ENCODE data around the gene CD3G. TPM values are rescaled to one million over a fixed set of nuclear protein-coding genes. Genes with fewer than 3 reads are reported as not detected.

CD3G gene
- total and polyA plus RNA-seq, 2 donors (not counting 1 experiment from before 2014, with no cell fraction given) = 0.34 to 0.76 TPM

DNA sequence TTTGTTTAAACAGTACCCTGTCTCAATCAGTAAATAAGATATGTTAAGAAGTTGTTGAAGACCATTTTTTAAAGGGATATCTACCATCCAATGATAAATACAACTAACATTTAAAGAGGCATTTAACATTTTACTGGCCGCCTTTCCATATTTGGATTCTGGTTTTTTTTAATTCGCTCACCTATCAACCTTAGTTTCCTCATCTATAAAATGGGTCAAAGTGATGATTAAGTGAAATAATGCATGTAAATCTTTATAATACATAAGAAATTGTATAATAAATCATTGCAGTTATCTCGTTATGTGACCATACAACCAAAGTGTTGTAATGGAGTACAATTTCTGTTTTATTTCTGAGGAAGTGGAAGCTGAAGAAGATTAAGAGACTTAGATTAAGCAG lies 39.5 kb downstream of the CD3G start:
- Histone ChIP-seq H3K9me3 (ENCODE audit: control extremely low read depth in 1 of 3, control insufficient read depth in 2 of 3, insufficient read depth in 1 of 3, low read length in 2 of 3) (no peaks in the 10 kb centered on the region), H3K4me1 (ENCODE audit: control insufficient read depth in 2 of 2, insufficient read depth in 2 of 2, low read length in 2 of 2) (no peaks in the 10 kb centered on the region), H4K20me1 (ENCODE audit: control insufficient read depth, insufficient read depth, low read length, poor library complexity, severe bottlenecking) (no peaks in the 10 kb centered on the region), H3K79me2 (ENCODE audit: control insufficient read depth, insufficient read depth, low read length) (no peaks in the 10 kb centered on the region), H3K27ac (ENCODE audit: low read length in 2 of 2) (no peak overlapping the region), H3K27me3 (replicated peaks in 1 of 4; ENCODE audit: control extremely low read depth in 1 of 4, control insufficient read depth in 3 of 4, insufficient read depth in 4 of 4, low read length in 3 of 4) (no peaks in the 10 kb centered on the region), H3K36me3 (replicated peaks in 1 of 2; ENCODE audit: control extremely low read depth in 1 of 2, control insufficient read depth in 1 of 2, extremely low read depth in 1 of 2, insufficient read depth in 2 of 2, low read length in 1 of 2) (peaks cover 10 to 98% of the 10 kb centered on the region in 2 experiments), H2AFZ (ENCODE audit: insufficient read depth, low read depth, low read length, poor library complexity, severe bottlenecking) (no peak overlapping the region), H3K4me3 (ENCODE audit: control extremely low read depth in 1 of 5, extremely low read depth in 1 of 5, insufficient read depth in 1 of 5, low read depth in 2 of 5, low read length in 4 of 5) (no peak overlapping the region), H3K4me2 (replicated peaks; ENCODE audit: low read depth, low read length, poor library complexity, severe bottlenecking) (no peak overlapping the region), H3K9ac (ENCODE audit: low read length) (no peak overlapping the region)
- WGBS (ENCODE audit: insufficient coverage) = no CpG with 5 or more reads among the region's 3 CpGs
- intact Hi-C loops (cut with micrococcal nuclease) = no loop called here
- no peaks in the 10 kb centered on the region for H3K4me1 Mint-ChIP-seq
- DNase-seq (no peak), ATAC-seq (ENCODE audit: low read depth) (no peak)
- CTCF ChIA-PET = interaction anchor here (2.1 kb wide), 1 partner anchor 16 kb away, joined by 4 read pairs; no protein-coding TSS in a partner anchor
- no peaks in the 10 kb centered on the region for H3K27me3 Mint-ChIP-seq
- POLR2A ChIA-PET = no interaction called here
- no peak overlapping the region for H3K4me3 Mint-ChIP-seq
- no peak overlapping the region for H3K27ac Mint-ChIP-seq
- no peaks in the 10 kb centered on the region for H3K9me3 Mint-ChIP-seq (ENCODE audit: insufficient read depth)
- TF ChIP-seq EZH2 (IDR thresholded peaks at IDR 0.05; ENCODE audit: borderline replicate concordance, insufficient read depth, low read depth, low read length, poor library complexity, severe bottlenecking) = no peak
- TF ChIP-seq, protein P1, sequence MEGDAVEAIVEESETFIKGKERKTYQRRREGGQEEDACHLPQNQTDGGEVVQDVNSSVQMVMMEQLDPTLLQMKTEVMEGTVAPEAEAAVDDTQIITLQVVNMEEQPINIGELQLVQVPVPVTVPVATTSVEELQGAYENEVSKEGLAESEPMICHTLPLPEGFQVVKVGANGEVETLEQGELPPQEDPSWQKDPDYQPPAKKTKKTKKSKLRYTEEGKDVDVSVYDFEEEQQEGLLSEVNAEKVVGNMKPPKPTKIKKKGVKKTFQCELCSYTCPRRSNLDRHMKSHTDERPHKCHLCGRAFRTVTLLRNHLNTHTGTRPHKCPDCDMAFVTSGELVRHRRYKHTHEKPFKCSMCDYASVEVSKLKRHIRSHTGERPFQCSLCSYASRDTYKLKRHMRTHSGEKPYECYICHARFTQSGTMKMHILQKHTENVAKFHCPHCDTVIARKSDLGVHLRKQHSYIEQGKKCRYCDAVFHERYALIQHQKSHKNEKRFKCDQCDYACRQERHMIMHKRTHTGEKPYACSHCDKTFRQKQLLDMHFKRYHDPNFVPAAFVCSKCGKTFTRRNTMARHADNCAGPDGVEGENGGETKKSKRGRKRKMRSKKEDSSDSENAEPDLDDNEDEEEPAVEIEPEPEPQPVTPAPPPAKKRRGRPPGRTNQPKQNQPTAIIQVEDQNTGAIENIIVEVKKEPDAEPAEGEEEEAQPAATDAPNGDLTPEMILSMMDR (IDR thresholded peaks at IDR 0.05) = no peak

DNA sequence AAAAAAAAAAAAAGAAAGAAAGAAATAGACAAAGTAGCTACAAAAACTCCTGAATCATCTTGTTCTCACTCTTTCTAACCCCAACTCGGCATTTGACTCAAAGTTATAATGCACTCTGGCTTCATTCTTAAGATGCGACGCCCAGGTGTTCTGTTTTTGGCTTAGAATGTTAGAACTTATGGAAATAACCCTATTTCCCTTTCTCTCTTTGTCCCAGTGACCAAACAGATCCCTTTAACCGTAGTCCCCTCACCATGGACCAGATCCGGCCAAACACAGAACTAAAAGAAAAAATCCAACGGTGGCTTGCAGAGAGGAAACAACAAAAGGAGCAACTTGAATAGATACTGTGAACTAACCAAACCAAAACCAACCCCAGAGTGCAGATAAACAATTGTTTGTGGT lies 52.0 kb downstream of the CD3G start:
- H3K4me1 Mint-ChIP-seq = peaks cover 22% of the 10 kb centered on the region
- H3K27me3 Mint-ChIP-seq = no peaks in the 10 kb centered on the region
- ChIA-PET POLR2A (no interaction called here), CTCF (interaction anchor here (1.2 to 1.6 kb wide), 2 partner anchors 11 to 92 kb away, joined by 4 to 5 read pairs; no protein-coding TSS in a partner anchor)
- Histone ChIP-seq H3K4me1 (ENCODE audit: control insufficient read depth in 2 of 2, insufficient read depth in 2 of 2, low read length in 2 of 2) (peaks cover 15 to 20% of the 10 kb centered on the region in 2 donors), H3K27me3 (replicated peaks in 1 of 4; ENCODE audit: control extremely low read depth in 1 of 4, control insufficient read depth in 3 of 4, insufficient read depth in 4 of 4, low read length in 3 of 4) (no peaks in the 10 kb centered on the region), H2AFZ (ENCODE audit: insufficient read depth, low read depth, low read length, poor library complexity, severe bottlenecking) (no peak overlapping the region), H3K4me2 (replicated peaks; ENCODE audit: low read depth, low read length, poor library complexity, severe bottlenecking) (no peak overlapping the region), H3K4me3 (ENCODE audit: control extremely low read depth in 1 of 5, extremely low read depth in 1 of 5, insufficient read depth in 1 of 5, low read depth in 2 of 5, low read length in 4 of 5) (no peak overlapping the region), H3K9me3 (ENCODE audit: control extremely low read depth in 1 of 3, control insufficient read depth in 2 of 3, insufficient read depth in 1 of 3, low read length in 2 of 3) (no peaks in the 10 kb centered on the region), H3K36me3 (replicated peaks in 1 of 2; ENCODE audit: control extremely low read depth in 1 of 2, control insufficient read depth in 1 of 2, extremely low read depth in 1 of 2, insufficient read depth in 2 of 2, low read length in 1 of 2) (peaks cover 22 to 52% of the 10 kb centered on the region in 2 experiments), H4K20me1 (ENCODE audit: control insufficient read depth, insufficient read depth, low read length, poor library complexity, severe bottlenecking) (no peaks in the 10 kb centered on the region), H3K79me2 (ENCODE audit: control insufficient read depth, insufficient read depth, low read length) (no peaks in the 10 kb centered on the region), H3K9ac (ENCODE audit: low read length) (no peak overlapping the region), H3K27ac (ENCODE audit: low read length in 2 of 2) (peak overlapping the region in 1 of 2 donors; percentile 26)
- ATAC-seq (ENCODE audit: low read depth) = no peak
- intact Hi-C loops (cut with micrococcal nuclease) = no loop called here
- H3K9me3 Mint-ChIP-seq (ENCODE audit: insufficient read depth) = no peaks in the 10 kb centered on the region
- no peak for DNase-seq
- H3K4me3 Mint-ChIP-seq = no peak overlapping the region
- TF ChIP-seq, protein P1 (IDR thresholded peaks at IDR 0.05) = no peak
- TF ChIP-seq EZH2 (IDR thresholded peaks at IDR 0.05; ENCODE audit: borderline replicate concordance, insufficient read depth, low read depth, low read length, poor library complexity, severe bottlenecking) = no peak
- H3K27ac Mint-ChIP-seq = no peak overlapping the region
- no CpG with 5 or more reads among the region's 6 CpGs for WGBS (ENCODE audit: insufficient coverage)

Data from B cell (primary cell).